PC-3 (cell line): ENCODE data around the gene KRTAP8-1. TPM values are rescaled to one million over a fixed set of nuclear protein-coding genes. Genes with fewer than 3 reads are reported as not detected.

Experiments used
- ATAC-seq: fragments of 200-7000 bp; cut with Tn5 transposase; 2 replicates; pipeline ENCODE4 v1.9.1; 2020; ENCODE audit warnings: mild to moderate bottlenecking, moderate library complexity
- BruUV-seq: library from RNA; stranded (reverse); fragments of 400-500 nt; replicated peaks from 2 replicates; lab custom pipeline; 2021; lab: Mats Ljungman, UMichigan
- CTCF ChIA-PET: fragments of 300-600 bp; sonication (Branson Sonifier 250); formaldehyde crosslinking; loops from one replicate; lab custom pipeline; 2022; ENCODE audit warnings: antibody characterized with exemption; lab: Charles Lee
- POLR2A ChIA-PET: fragments of 300-600 bp; sonication (Branson Sonifier 250); formaldehyde crosslinking; loops from one replicate; lab custom pipeline; 2022; ENCODE audit warnings: antibody characterized with exemption; ENCODE audit not compliant: unreplicated experiment; lab: Charles Lee
- DNase-seq: peaks from one replicate; pipeline ENCODE4 v3.0.0-alpha.2; 2015
- H2AFZ ChIP-seq: fragments of 300-600 bp; sonication (generic); 2 replicates; pipeline ENCODE4 v1.6.0; 2016; ENCODE audit warnings: antibody characterized with exemption, low read length
- H3F3A ChIP-seq: fragments of 300-600 bp; sonication (generic); one replicate; pipeline ENCODE4 v1.6.0; 2017; ENCODE audit warnings: antibody characterized with exemption, low read length, control low read depth, mild to moderate bottlenecking; ENCODE audit not compliant: unreplicated experiment
- H3K27ac ChIP-seq: fragments of 300-600 bp; sonication (generic); 2 replicates; pipeline ENCODE4 v1.5.1; 2016; ENCODE audit warnings: mild to moderate bottlenecking, low read length
- H3K27me3 ChIP-seq: fragments of 300-600 bp; sonication (generic); 2 replicates; pipeline ENCODE4 v1.6.1; 2016; ENCODE audit warnings: low read length, mixed read lengths
- H3K36me3 ChIP-seq: fragments of 300-600 bp; sonication (generic); 2 replicates; pipeline ENCODE4 v1.6.1; 2016; ENCODE audit warnings: low read depth, mixed run types, low read length, mixed read lengths
- H3K4me1 ChIP-seq: fragments of 300-600 bp; sonication (generic); 2 replicates; pipeline ENCODE4 v1.5.1; 2016; ENCODE audit warnings: low read length; ENCODE audit not compliant: insufficient read depth
- H3K4me2 ChIP-seq: fragments of 300-600 bp; sonication (generic); 2 replicates; pipeline ENCODE4 v1.6.0; 2016; ENCODE audit warnings: low read length
- H3K4me3 ChIP-seq: fragments of 300-600 bp; sonication (generic); 2 replicates; pipeline ENCODE4 v1.5.1; 2016; ENCODE audit warnings: mild to moderate bottlenecking, low read length, mixed read lengths
- H3K79me2 ChIP-seq: fragments of 300-600 bp; sonication (generic); 2 replicates; pipeline ENCODE4 v1.6.1; 2017; ENCODE audit warnings: low read length, mixed read lengths
- H3K9ac ChIP-seq: fragments of 300-600 bp; sonication (generic); 2 replicates; pipeline ENCODE4 v1.6.0; 2016; ENCODE audit warnings: mild to moderate bottlenecking, low read length
- H3K9me2 ChIP-seq: fragments of 300-600 bp; sonication (generic); replicated peaks from 2 replicates; pipeline ENCODE4 v1.6.1; 2016; ENCODE audit warnings: mixed run types, low read length, mixed read lengths
- H3K9me3 ChIP-seq: fragments of 300-600 bp; sonication (generic); 2 replicates; pipeline ENCODE4 v1.6.1; 2016; ENCODE audit warnings: low read length, mixed read lengths
- H4K20me1 ChIP-seq: fragments of 300-600 bp; sonication (generic); 2 replicates; pipeline ENCODE4 v1.6.1; 2016; ENCODE audit warnings: low read length, mixed read lengths
- CTCF ChIP-seq: fragments of 300-600 bp; sonication (generic); conservative IDR thresholded peaks from 2 replicates; pipeline ENCODE4 v1.5.1; 2017; ENCODE audit warnings: antibody characterized with exemption, low read depth, mild to moderate bottlenecking, low read length
- EZH2 ChIP-seq: fragments of 300-600 bp; sonication (generic); IDR thresholded peaks from one replicate; pipeline ENCODE4 v1.6.1; 2017; ENCODE audit warnings: antibody characterized with exemption, mild to moderate bottlenecking, low read length; ENCODE audit not compliant: unreplicated experiment
- EZH2phosphoT487 ChIP-seq: fragments of 300-600 bp; sonication (generic); IDR thresholded peaks from 2 replicates; pipeline ENCODE4 v1.6.1; 2018; ENCODE audit warnings: mild to moderate bottlenecking, antibody characterized with exemption, low read length, borderline replicate concordance
- intact Hi-C: fragments of 100-400 bp; cut with micrococcal nuclease; formaldehyde crosslinking; loops from 2 replicates; pipeline ENCODE4 v1.9.0; 2023
- total RNA-seq: library from RNA; depleted of rRNA; stranded (reverse); fragments of >200 nt; gene quantifications from 2 replicates; pipeline ENCODE4 v1.2.3, GENCODE V29; 2014

KRTAP8-1 gene
- total RNA-seq, 1 experiment from 2014 or later = not detected

- intact Hi-C loops = no loop called here
- ChIA-PET POLR2A (no interaction called here), CTCF (no interaction called here)
Measured at GRCh38 chr21:30842990-30843389, 29.9 kb upstream of the KRTAP8-1 start.

GRCh38 chr21:30839304-30839703 is 26.2 kb upstream of the KRTAP8-1 start:
- Histone ChIP-seq H3K27me3 (peaks cover 36% of the 10 kb centered on the region), H2AFZ (no peak overlapping the region), H4K20me1 (no peaks in the 10 kb centered on the region), H3K4me1 (no peaks in the 10 kb centered on the region), H3K36me3 (no peaks in the 10 kb centered on the region), H3K4me3 (no peak overlapping the region), H3K9me2 (no peaks in the 10 kb centered on the region), H3K9me3 (no peaks in the 10 kb centered on the region), H3K27ac (no peak overlapping the region), H3F3A (no peaks in the 10 kb centered on the region), H3K4me2 (no peak overlapping the region), H3K9ac (no peak overlapping the region), H3K79me2 (no peaks in the 10 kb centered on the region)
- intact Hi-C loops = loop anchor here (2.0 kb wide), 1 partner anchor 247 kb away; no protein-coding TSS in a partner anchor
- TF ChIP-seq EZH2phosphoT487 (no peak), CTCF (peak; percentile 83)
- POLR2A ChIA-PET = no interaction called here
- BruUV-seq = no TSS peak
- CTCF ChIA-PET = interaction anchor here (0.6 to 1.0 kb wide), 3 partner anchors 232 to 247 kb away, joined by 3 to 5 read pairs (median 3); no protein-coding TSS in a partner anchor
- DNase-seq (peak; percentile 75), ATAC-seq (peak; percentile 97)

More at GRCh38 chr21:30842990-30843389, 29.9 kb upstream of the KRTAP8-1 start:
- TF ChIP-seq EZH2 (no peak), CTCF (peak; percentile 35; the same call in 1 of the 2 replicates), EZH2phosphoT487 (no peak)
- no peak for DNase-seq
- no peak for ATAC-seq
- no TSS peak for BruUV-seq
- no peaks in the 10 kb centered on the region for H3K9me2 ChIP-seq
- no peaks in the 10 kb centered on the region for H3K79me2 ChIP-seq
- no peak overlapping the region for H3K4me2 ChIP-seq
- H3K4me1 ChIP-seq = no peaks in the 10 kb centered on the region
- no peak overlapping the region for H3K27ac ChIP-seq
- no peaks in the 10 kb centered on the region for H3F3A ChIP-seq
- no peak overlapping the region for H2AFZ ChIP-seq
- H3K9me3 ChIP-seq = no peaks in the 10 kb centered on the region
- peaks cover 28% of the 10 kb centered on the region; the same call in 1 of the 2 replicates for H3K27me3 ChIP-seq
- H3K9ac ChIP-seq = no peak overlapping the region
- H3K4me3 ChIP-seq = no peak overlapping the region
- no peaks in the 10 kb centered on the region for H3K36me3 ChIP-seq
- no peaks in the 10 kb centered on the region for H4K20me1 ChIP-seq

GRCh38 chr21:30838536-30838935 is 25.5 kb upstream of the KRTAP8-1 start:
- no peak for TF ChIP-seq EZH2
- no peak for TF ChIP-seq EZH2phosphoT487
- TF ChIP-seq CTCF = no peak
- no TSS peak for BruUV-seq
- DNase-seq (no peak), ATAC-seq (no peak)
- Histone ChIP-seq H3K4me1 (no peaks in the 10 kb centered on the region), H3K4me3 (no peak overlapping the region), H3K27me3 (peaks cover 43% of the 10 kb centered on the region), H3K9me3 (no peaks in the 10 kb centered on the region), H3K9me2 (no peaks in the 10 kb centered on the region), H3K79me2 (no peaks in the 10 kb centered on the region), H3F3A (no peaks in the 10 kb centered on the region), H3K36me3 (no peaks in the 10 kb centered on the region), H3K4me2 (no peak overlapping the region), H3K9ac (no peak overlapping the region), H3K27ac (no peak overlapping the region), H2AFZ (no peak overlapping the region), H4K20me1 (no peaks in the 10 kb centered on the region)
- POLR2A ChIA-PET = no interaction called here
- CTCF ChIA-PET = no interaction called here
- intact Hi-C loops = loop anchor here (2.0 kb wide), 1 partner anchor 248 kb away; no protein-coding TSS in a partner anchor
